K562 (cell line): ENCODE measurements around the gene CARM1. TPM values are rescaled to one million over a fixed set of nuclear protein-coding genes. Genes with fewer than 3 reads are reported as not detected.

Source experiments
- ATAC-seq: fragments of 200-7000 bp; cut with Tn5 transposase; 3 replicates; pipeline ENCODE4 v1.9.1; 2020; ENCODE audit warnings: moderate library complexity
- BruUV-seq: library from RNA; stranded (reverse); fragments of 400-500 nt; replicated peaks from 2 replicates; lab custom pipeline; 2021; lab: Mats Ljungman, UMichigan
- CTCF ChIA-PET: fragments of 300-600 bp; formaldehyde crosslinking; extraction: SDS; loops from one replicate; lab custom pipeline; 2021; ENCODE audit warnings: low intra/inter-chr PET ratio; lab: Yijun Ruan, JAX
- POLR2A ChIA-PET: fragments of 300-600, 350-650 bp; sonication (Branson Sonifier 250); formaldehyde crosslinking; extraction: SDS; loops from one replicate; lab custom pipeline; 2021; ENCODE audit warnings: antibody characterized with exemption, inconsistent platforms; lab: Yijun Ruan, JAX
- DNase-seq, 4 experiments: peaks; one replicate each; pipeline versions ENCODE4 v3.0.0 to v3.0.0-alpha.2; 2011 to 2018; ENCODE audit warnings: low spot score in 3 of 4, mixed read lengths in 3 of 4; ENCODE audit errors: extremely low read depth in 1 of 4
- FAIRE-seq: peaks from 2 replicates; lab custom pipeline; 2011; peaks lifted over from hg19 to GRCh38; lab: Jason Lieb, UNC
- H2AFZ ChIP-seq: 2 replicates; pipeline ENCODE4 v1.6.0; 2011; ENCODE audit warnings: low read depth, low read length, control low read depth, inconsistent platforms
- H3K27ac ChIP-seq: fragments of 200-600 bp; 3 replicates; pipeline ENCODE4 v1.8.0; 2011; ENCODE audit warnings: low read depth, mild to moderate bottlenecking, control low read depth, inconsistent platforms, low read length, moderate library complexity, mixed read lengths; ENCODE audit errors: extremely low read depth
- H3K27me3 ChIP-seq, 2 experiments: fragments of 300-600 bp in 1 of 2; 2 replicates in 1 of 2; 3 replicates in 1 of 2; pipeline versions ENCODE4 v1.6.0 to v1.8.0; 2011; ENCODE audit warnings: inconsistent platforms in 2 of 2, low read length in 2 of 2, mild to moderate bottlenecking in 1 of 2, mixed read lengths in 1 of 2, moderate library complexity in 1 of 2; ENCODE audit not compliant: control insufficient read depth in 2 of 2, insufficient read depth in 2 of 2
- H3K36me3 ChIP-seq: fragments of 300-600 bp; 3 replicates; pipeline ENCODE4 v1.8.0; 2011; ENCODE audit warnings: mild to moderate bottlenecking, low read length, inconsistent platforms; ENCODE audit not compliant: control insufficient read depth, insufficient read depth
- H3K4me1 ChIP-seq, 2 experiments: fragments of 200-600 bp in 1 of 2; replicated peaks in 1 of 2; 2 replicates in 1 of 2; 3 replicates in 1 of 2; pipeline versions ENCODE4 v1.5.1 to v1.8.0; 2011; ENCODE audit warnings: inconsistent platforms in 2 of 2, low read length in 2 of 2, mild to moderate bottlenecking in 1 of 2, mixed read lengths in 1 of 2, moderate library complexity in 1 of 2; ENCODE audit not compliant: control insufficient read depth in 2 of 2, insufficient read depth in 2 of 2
- H3K4me2 ChIP-seq: 2 replicates; pipeline ENCODE4 v1.6.1; 2011; ENCODE audit warnings: low read length, control low read depth, inconsistent platforms, mixed read lengths; ENCODE audit not compliant: insufficient read depth
- H3K4me3 ChIP-seq: fragments of 200-600 bp; sonication (generic), shearing (Covaris generic); 2 replicates; pipeline ENCODE4 v1.5.1; 2016; ENCODE audit warnings: control low read depth, inconsistent platforms
- H3K79me2 ChIP-seq: fragments of 200-600 bp; 3 replicates; pipeline ENCODE4 v1.8.0; 2011; ENCODE audit warnings: low read length, inconsistent platforms; ENCODE audit not compliant: control insufficient read depth, insufficient read depth
- H3K9ac ChIP-seq, 2 experiments: 2 replicates each; pipeline versions ENCODE4 v1.6.0 to v1.6.1; 2011; ENCODE audit warnings: low read depth in 2 of 2, low read length in 2 of 2, control low read depth in 1 of 2, inconsistent platforms in 1 of 2, mild to moderate bottlenecking in 1 of 2, mixed read lengths in 1 of 2; ENCODE audit not compliant: insufficient read depth in 1 of 2
- H3K9me1 ChIP-seq: one replicate; pipeline ENCODE4 v1.6.0; 2011; ENCODE audit warnings: inconsistent platforms, mild to moderate bottlenecking, low read length, moderate library complexity; ENCODE audit not compliant: control insufficient read depth, insufficient read depth
- H3K9me3 ChIP-seq: replicated peaks from 2 replicates; pipeline ENCODE4 v1.5.1; 2011; ENCODE audit warnings: low read depth, low read length, inconsistent platforms; ENCODE audit not compliant: control insufficient read depth, insufficient read depth
- H4K20me1 ChIP-seq: replicated peaks from 2 replicates; pipeline ENCODE4 v1.6.1; 2011; ENCODE audit warnings: low read length, inconsistent platforms, mixed read lengths; ENCODE audit not compliant: control insufficient read depth, insufficient read depth
- CREM ChIP-seq: IDR thresholded peaks from 2 replicates; pipeline ENCODE4 v1.6.1; 2014; ENCODE audit warnings: antibody characterized with exemption, low read depth
- RFX1 ChIP-seq: fragments of 450-650 bp; IDR thresholded peaks from 2 replicates; pipeline ENCODE4 v1.6.1; 2016; ENCODE audit warnings: mild to moderate bottlenecking, moderate library complexity
- RHOXF2B ChIP-seq: fragments of 250-450 bp; sonication (Bioruptor Pico); conservative IDR thresholded peaks from 2 replicates; pipeline ENCODE4 v1.5.1; 2021
- ZNF121 ChIP-seq: sonication (generic); formaldehyde crosslinking; conservative IDR thresholded peaks from 2 replicates; pipeline ENCODE4 v1.8.0; 2022; ENCODE audit warnings: missing genetic modification reagents
- ZNF766 ChIP-seq: fragments of 200-800 bp; sonication (Bioruptor generic); conservative IDR thresholded peaks from 2 replicates; pipeline ENCODE4 v1.6.1; 2016; ENCODE audit warnings: missing genetic modification characterization, missing compliant biosample characterization
- WGBS: fragments of 100-300 bp; shearing (Covaris generic); methylation state at CpG from one replicate; pipeline ENCODE4 v1.1.6; 2016; ENCODE audit warnings: low coverage, mixed read lengths; ENCODE audit not compliant: insufficient coverage; ENCODE audit errors: missing lambda C conversion rate; 5-methylcytosine and 5-hydroxymethylcytosine counted together
- in situ Hi-C: fragments of 300-500 bp; cut with MboI; formaldehyde crosslinking; loops from 4 replicates; pipeline ENCODE4 v1.15.0; 2018; ENCODE audit warnings: inconsistent platforms, mixed read lengths
- intact Hi-C: fragments of 100-400 bp; cut with micrococcal nuclease; formaldehyde crosslinking; loops from 2 replicates; pipeline ENCODE4 v1.14.2; 2022
- polyA plus RNA-seq, 8 experiments: library from polyadenylated mRNA; depleted of rRNA in 4 of 8; stranded (reverse) in 5 of 8; unstranded in 3 of 8; fragments of >200 nt; fragmentation: Nextera tagmentation in 2 of 8; fragmentation: Illumina TruSeq in 1 of 8; extraction: Ambion mirVana in 2 of 8; extraction: Trizol in 1 of 8; gene quantifications; 2 replicates each; pipeline versions ENCODE4 v1.2.1 to v1.2.3, GENCODE V29; 2011 to 2014; ENCODE audit warnings: inconsistent platforms in 1 of 8, missing spikeins in 1 of 8
- total RNA-seq, 7 experiments: library from RNA; depleted of rRNA in 6 of 7; stranded (reverse); fragments of >200 nt in 6 of 7; fragmentation: Illumina TruSeq in 2 of 7; extraction: Trizol in 2 of 7; gene quantifications; 2 replicates each; pipeline versions ENCODE4 v1.2.1 to v1.2.3, GENCODE V29; 2011 to 2021; ENCODE audit warnings: low replicate concordance in 1 of 7

Gene CARM1
- total and polyA plus RNA-seq, 9 of the 15 experiments (the other 6 are each of a cell fraction or from before 2014, with no cell fraction given) = 0.36 to 86.0 (median 29.7) TPM

DNA sequence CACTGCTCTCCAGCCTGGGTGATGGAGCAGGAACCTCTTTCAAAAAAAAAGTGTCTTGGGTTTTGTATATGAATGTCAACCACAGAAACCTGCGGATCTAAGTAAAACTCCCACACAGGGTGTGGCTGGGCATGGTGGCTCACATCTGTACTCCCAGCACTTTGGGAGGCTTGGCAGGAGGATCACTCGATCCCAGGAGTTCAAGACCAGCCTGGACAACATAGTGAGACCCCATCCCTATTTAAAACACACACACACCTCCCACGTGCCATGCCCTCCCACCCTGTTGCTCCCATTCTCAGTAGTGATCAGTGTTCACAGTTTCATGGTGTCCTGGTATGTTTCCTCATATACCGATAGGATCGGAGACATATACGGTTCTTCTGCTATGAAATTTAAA, 44.5 kb upstream of the CARM1 start:
- in situ Hi-C loops = no loop called here
- BruUV-seq = no TSS peak
- Histone ChIP-seq H4K20me1 (no peaks in the 10 kb centered on the region), H3K79me2 (no peaks in the 10 kb centered on the region), H3K9me3 (no peaks in the 10 kb centered on the region), H3K9me1 (no peaks in the 10 kb centered on the region), H3K4me2 (no peak overlapping the region), H3K9ac (no peak overlapping the region), H3K27ac (no peak overlapping the region), H3K27me3 (no peaks in the 10 kb centered on the region), H3K36me3 (peaks cover 77% of the 10 kb centered on the region; the same call in 2 of the 3 replicates), H3K4me3 (no peak overlapping the region), H3K4me1 (peaks cover 0 to 30% of the 10 kb centered on the region in 2 experiments; a peak in 2 of 5 replicates), H2AFZ (no peak overlapping the region)
- intact Hi-C loops = no loop called here
- no peak for DNase-seq
- ChIA-PET CTCF (no interaction called here), POLR2A (interaction anchor here (0.6 to 1.1 kb wide), 3 partner anchors 9 to 328 kb away, joined by 3 read pairs; no protein-coding TSS in a partner anchor)
- no peak for TF ChIP-seq ZNF766
- TF ChIP-seq CREM = no peak
- no peak for TF ChIP-seq RHOXF2B (CRISPR knock-in tag)
- TF ChIP-seq RFX1 = no peak
- TF ChIP-seq ZNF121 = peak; percentile 68
- peak; percentile 48 for FAIRE-seq
- ATAC-seq = no peak
- 90% methylated on average over 6 of the region's 6 CpGs for WGBS
